SH-SY5Y (cell line): ENCODE measurements around the gene PTPRG.

ENCODE experiments used
- GATA2 ChIP-seq: IDR thresholded peaks from 2 replicates; pipeline ENCODE4 v1.6.1; 2011; ENCODE audit warnings: mild to moderate bottlenecking, low read depth, low read length
- GATA3 ChIP-seq: IDR thresholded peaks from 2 replicates; pipeline ENCODE4 v1.6.1; 2011; ENCODE audit warnings: low read depth, mild to moderate bottlenecking, low read length, moderate library complexity

PTPRG gene

GRCh38 chr3:61862614-61863289 lies 301.4 kb downstream of the PTPRG start:
- TF ChIP-seq GATA3 (no peak), GATA2 (no peak)

GRCh38 chr3:61863579-61863978 lies 302.2 kb downstream of the PTPRG start:
- TF ChIP-seq GATA2 (no peak), GATA3 (no peak)

- TF ChIP-seq GATA3, result no peak
- TF ChIP-seq GATA2, result no peak
These were observed 303.5 kb downstream of the PTPRG start for GRCh38 chr3:61864886-61865285.

GRCh38 chr3:61865466-61866152 lies 304.2 kb downstream of the PTPRG start:
- no peak for TF ChIP-seq GATA3
- TF ChIP-seq GATA2, result no peak

- no peak for TF ChIP-seq GATA2
- TF ChIP-seq GATA3, result no peak
These were observed 304.8 kb downstream of the PTPRG start for GRCh38 chr3:61866153-61866542.

- TF ChIP-seq GATA2, result no peak
- no peak for TF ChIP-seq GATA3
These were observed 305.6 kb downstream of the PTPRG start for GRCh38 chr3:61866961-61867461.

- TF ChIP-seq GATA3 (no peak), GATA2 (no peak)
These were observed 307.1 kb downstream of the PTPRG start for GRCh38 chr3:61868499-61868898.

- TF ChIP-seq GATA2, result no peak
- TF ChIP-seq GATA3, result no peak
These were observed 308.0 kb downstream of the PTPRG start for GRCh38 chr3:61869371-61869770.

- TF ChIP-seq GATA2 (no peak), GATA3 (no peak)
These were observed 310.3 kb downstream of the PTPRG start for GRCh38 chr3:61871644-61872043.

GRCh38 chr3:61872077-61872706 lies 310.8 kb downstream of the PTPRG start:
- TF ChIP-seq GATA3 (no peak), GATA2 (no peak)

- TF ChIP-seq GATA2, result no peak
- TF ChIP-seq GATA3, result no peak
These were observed 313.9 kb downstream of the PTPRG start for GRCh38 chr3:61875046-61875844.

- TF ChIP-seq GATA2 (no peak), GATA3 (no peak)
These were observed 314.8 kb downstream of the PTPRG start for GRCh38 chr3:61875976-61876671.

GRCh38 chr3:61876797-61877196 lies 315.4 kb downstream of the PTPRG start:
- TF ChIP-seq GATA3, result no peak
- no peak for TF ChIP-seq GATA2
